ENCODE data around the gene DYNC1I2. TPM values are rescaled to one million over a fixed set of nuclear protein-coding genes. Genes with fewer than 3 reads are reported as not detected.

The DYNC1I2 gene
- 70.4 and 85.6 TPM in 2 replicates for total RNA-seq

DNA sequence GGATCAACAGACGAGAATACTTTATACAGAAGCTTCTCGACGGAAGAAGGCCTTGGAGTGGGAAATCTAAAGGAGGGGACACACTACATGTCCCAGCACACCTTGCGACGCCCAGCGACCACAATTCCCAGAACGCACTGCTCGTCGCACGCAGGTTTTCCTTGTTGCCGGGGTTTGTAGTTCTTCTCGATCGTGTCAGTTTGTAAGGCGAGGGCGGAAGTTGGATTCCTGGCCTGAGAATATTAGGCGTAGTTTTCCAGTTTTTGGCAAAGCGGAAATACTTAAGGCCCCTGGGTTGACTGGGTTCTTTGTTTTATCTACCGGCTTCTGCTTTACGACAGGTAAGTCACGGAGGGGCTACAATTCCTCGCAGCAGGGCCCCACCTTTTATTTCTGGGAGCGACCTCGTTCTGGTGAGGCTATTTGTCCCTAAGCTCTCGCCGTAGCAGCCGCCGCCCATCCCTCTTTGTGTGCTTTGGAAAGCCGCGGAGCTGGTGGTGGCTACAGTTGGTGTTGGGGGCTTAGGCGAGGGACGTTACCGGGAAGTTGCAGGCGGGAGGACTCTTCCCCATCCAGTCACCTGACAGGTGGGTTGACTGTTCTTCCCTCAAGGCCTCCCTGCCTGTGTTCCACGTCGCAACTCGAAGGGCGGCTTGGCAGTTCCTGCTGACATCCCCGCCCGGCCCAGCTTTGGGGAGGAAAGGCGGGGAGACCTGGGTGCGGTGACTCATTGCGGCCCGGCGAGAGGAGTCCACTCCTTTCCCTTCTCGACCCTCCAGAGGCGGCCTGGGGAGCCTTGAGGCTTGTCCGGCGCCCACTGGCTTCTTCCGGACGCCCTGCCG lies at the start of gene DYNC1I2:
Gene DYNC1I2 (plus strand): TSS at position 183 of the 842 bp plus-strand sequence. CDS start 2,687 bp downstream, outside the sequence.

Other genes with a start within 250 kb of the DYNC1I2 start
- 11.2 and 46.8 TPM in 2 replicates for gene CYBRD1, start 165.0 kb upstream of the DYNC1I2 start, total RNA-seq
- gene SLC25A12, start 206.8 kb downstream of the DYNC1I2 start, total RNA-seq, result 9.3 and 9.4 TPM in 2 replicates
- 14.5 and 40.6 TPM in 2 replicates for gene HAT1, start 235.0 kb downstream of the DYNC1I2 start, total RNA-seq

Data from mesangial cell (primary cell).